Measurements from ENCODE around the gene LYRM4. TPM values are rescaled to one million over a fixed set of nuclear protein-coding genes. Genes with fewer than 3 reads are reported as not detected.

LYRM4 gene
- polyA plus RNA-seq, 1 donor (not counting 4 experiments of a cell fraction or from before 2014, with no cell fraction given), result 41.1 TPM

DNA sequence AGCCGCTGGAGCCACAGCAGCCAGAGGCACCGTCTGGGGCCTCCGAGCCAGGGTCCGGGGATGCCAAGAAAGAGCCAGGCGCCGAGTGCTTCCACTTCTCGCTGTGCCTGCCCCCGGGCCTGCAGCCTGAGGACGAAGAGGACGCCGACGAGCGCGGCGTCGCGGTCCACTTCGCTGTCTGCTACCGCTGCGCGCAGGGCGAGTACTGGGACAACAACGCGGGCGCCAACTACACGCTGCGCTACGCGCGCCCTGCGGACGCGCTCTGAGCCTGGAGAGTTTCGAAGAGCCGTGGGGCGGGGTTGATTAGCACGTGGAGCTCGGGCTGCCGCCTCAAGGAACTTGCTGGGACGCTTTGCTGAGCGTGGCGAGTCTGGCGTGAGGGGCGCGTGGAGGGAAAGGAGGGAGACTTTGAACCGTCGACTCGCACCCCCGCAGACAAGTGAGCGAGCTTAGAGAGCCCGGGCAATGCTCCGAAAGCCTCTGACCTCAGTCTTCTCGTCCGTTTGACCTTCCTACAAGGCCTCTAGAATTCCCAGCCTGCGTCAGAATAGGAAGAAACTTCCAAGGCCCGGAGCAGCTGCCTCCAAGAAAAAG, 174.4 kb downstream of the LYRM4 start:
- Histone ChIP-seq H3K4me2 (ENCODE audit: control insufficient read depth, extremely low read depth, insufficient read depth, low read depth, low read length) (peak overlapping the region; percentile 81), H3K4me3 (ENCODE audit: control insufficient read depth in 2 of 3, extremely low read depth in 1 of 3, insufficient read depth in 2 of 3, low read depth in 1 of 3, low read length in 3 of 3) (no peak overlapping the region), H3K9me3 (ENCODE audit: control insufficient read depth, low read depth, low read length) (no peaks in the 10 kb centered on the region), H2AFZ (ENCODE audit: control insufficient read depth, low read length) (no peak overlapping the region), H3K4me1 (ENCODE audit: control insufficient read depth, extremely low read depth, insufficient read depth, low read length) (peaks cover 21% of the 10 kb centered on the region), H3K79me2 (ENCODE audit: control insufficient read depth, insufficient read depth, low read length) (no peaks in the 10 kb centered on the region), H3K36me3 (ENCODE audit: control insufficient read depth in 2 of 2, extremely low read depth in 1 of 2, insufficient read depth in 2 of 2, low read length in 2 of 2) (no peaks in the 10 kb centered on the region), H3K27ac (ENCODE audit: control insufficient read depth, insufficient read depth, low read length) (no peak overlapping the region), H4K20me1 (ENCODE audit: control insufficient read depth, extremely low read depth, insufficient read depth, low read length) (no peaks in the 10 kb centered on the region), H3K9me1 (ENCODE audit: control insufficient read depth, extremely low read depth, insufficient read depth, low read length) (no peaks in the 10 kb centered on the region), H3K9ac (ENCODE audit: control insufficient read depth, extremely low read depth, insufficient read depth, low read length) (no peak overlapping the region), H3K27me3 (ENCODE audit: control insufficient read depth, extremely low read depth, insufficient read depth, low read length) (peaks cover 21% of the 10 kb centered on the region)
- DNase-seq (ENCODE audit: low read depth, low spot score), result no peak
- no peak for FAIRE-seq
- dilution Hi-C loops (cut with MboI; ENCODE audit: extremely low pct_ligation_motif_present, low sequenced_read_pairs), result no loop called here
- TF ChIP-seq, protein P1, sequence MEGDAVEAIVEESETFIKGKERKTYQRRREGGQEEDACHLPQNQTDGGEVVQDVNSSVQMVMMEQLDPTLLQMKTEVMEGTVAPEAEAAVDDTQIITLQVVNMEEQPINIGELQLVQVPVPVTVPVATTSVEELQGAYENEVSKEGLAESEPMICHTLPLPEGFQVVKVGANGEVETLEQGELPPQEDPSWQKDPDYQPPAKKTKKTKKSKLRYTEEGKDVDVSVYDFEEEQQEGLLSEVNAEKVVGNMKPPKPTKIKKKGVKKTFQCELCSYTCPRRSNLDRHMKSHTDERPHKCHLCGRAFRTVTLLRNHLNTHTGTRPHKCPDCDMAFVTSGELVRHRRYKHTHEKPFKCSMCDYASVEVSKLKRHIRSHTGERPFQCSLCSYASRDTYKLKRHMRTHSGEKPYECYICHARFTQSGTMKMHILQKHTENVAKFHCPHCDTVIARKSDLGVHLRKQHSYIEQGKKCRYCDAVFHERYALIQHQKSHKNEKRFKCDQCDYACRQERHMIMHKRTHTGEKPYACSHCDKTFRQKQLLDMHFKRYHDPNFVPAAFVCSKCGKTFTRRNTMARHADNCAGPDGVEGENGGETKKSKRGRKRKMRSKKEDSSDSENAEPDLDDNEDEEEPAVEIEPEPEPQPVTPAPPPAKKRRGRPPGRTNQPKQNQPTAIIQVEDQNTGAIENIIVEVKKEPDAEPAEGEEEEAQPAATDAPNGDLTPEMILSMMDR (optimal IDR thresholded peaks at IDR 0.05 in 1 of 3, IDR thresholded peaks at IDR 0.05 in 1 of 3, conservative IDR thresholded peaks at IDR 0.05 in 1 of 3; ENCODE audit: extremely low read depth in 1 of 3, insufficient read depth in 2 of 3, low read length in 3 of 3), result no peak
- no peak for TF ChIP-seq EZH2 (IDR thresholded peaks at IDR 0.05; ENCODE audit: low read length)

DNA sequence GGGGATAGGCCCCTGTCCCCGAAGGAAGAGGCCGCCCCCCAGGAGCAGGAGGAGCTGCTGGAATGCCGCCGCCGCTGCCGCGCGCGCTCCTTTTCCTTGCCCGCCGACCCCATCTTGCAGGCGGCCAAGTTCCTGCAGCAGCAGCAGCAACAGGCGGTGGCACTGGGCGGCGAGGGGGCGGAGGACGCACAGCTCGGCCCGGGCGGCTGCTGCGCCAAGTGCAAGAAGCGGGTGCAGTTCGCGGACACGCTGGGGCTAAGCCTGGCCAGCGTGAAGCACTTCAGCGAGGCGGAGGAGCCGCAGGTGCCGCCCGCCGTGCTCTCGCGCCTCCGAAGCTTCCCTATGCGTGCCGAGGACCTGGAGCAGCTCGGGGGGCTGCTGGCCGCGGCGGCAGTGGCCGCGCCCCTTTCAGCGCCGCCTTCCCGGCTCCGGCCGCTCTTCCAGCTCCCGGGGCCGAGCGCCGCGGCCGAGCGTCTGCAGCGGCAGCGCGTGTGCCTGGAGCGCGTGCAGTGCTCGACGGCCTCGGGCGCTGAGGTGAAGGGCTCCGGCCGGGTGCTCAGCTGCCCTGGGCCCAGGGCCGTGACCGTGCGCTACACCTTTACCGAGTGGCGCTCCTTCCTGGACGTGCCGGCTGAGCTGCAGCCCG, 175.0 kb downstream of the LYRM4 start:
- Histone ChIP-seq H3K27ac (ENCODE audit: control insufficient read depth, insufficient read depth, low read length) (no peak overlapping the region), H3K4me1 (ENCODE audit: control insufficient read depth, extremely low read depth, insufficient read depth, low read length) (peaks cover 21% of the 10 kb centered on the region), H3K79me2 (ENCODE audit: control insufficient read depth, insufficient read depth, low read length) (no peaks in the 10 kb centered on the region), H4K20me1 (ENCODE audit: control insufficient read depth, extremely low read depth, insufficient read depth, low read length) (no peaks in the 10 kb centered on the region), H2AFZ (ENCODE audit: control insufficient read depth, low read length) (peak overlapping the region; percentile 53), H3K27me3 (ENCODE audit: control insufficient read depth, extremely low read depth, insufficient read depth, low read length) (peaks cover 21% of the 10 kb centered on the region), H3K9me3 (ENCODE audit: control insufficient read depth, low read depth, low read length) (no peaks in the 10 kb centered on the region), H3K9me1 (ENCODE audit: control insufficient read depth, extremely low read depth, insufficient read depth, low read length) (no peaks in the 10 kb centered on the region), H3K4me3 (ENCODE audit: control insufficient read depth in 2 of 3, extremely low read depth in 1 of 3, insufficient read depth in 2 of 3, low read depth in 1 of 3, low read length in 3 of 3) (peak overlapping the region; percentile 35 to 62 (median 57)), H3K9ac (ENCODE audit: control insufficient read depth, extremely low read depth, insufficient read depth, low read length) (no peak overlapping the region), H3K36me3 (ENCODE audit: control insufficient read depth in 2 of 2, extremely low read depth in 1 of 2, insufficient read depth in 2 of 2, low read length in 2 of 2) (no peaks in the 10 kb centered on the region), H3K4me2 (ENCODE audit: control insufficient read depth, extremely low read depth, insufficient read depth, low read depth, low read length) (peak overlapping the region; percentile 81)
- dilution Hi-C loops (cut with MboI; ENCODE audit: extremely low pct_ligation_motif_present, low sequenced_read_pairs), result no loop called here
- FAIRE-seq (no peak), DNase-seq (ENCODE audit: low read depth, low spot score) (no peak)
- TF ChIP-seq EZH2 (IDR thresholded peaks at IDR 0.05; ENCODE audit: low read length), result peak; percentile 75
- TF ChIP-seq, protein P1 (optimal IDR thresholded peaks at IDR 0.05 in 1 of 3, IDR thresholded peaks at IDR 0.05 in 1 of 3, conservative IDR thresholded peaks at IDR 0.05 in 1 of 3; ENCODE audit: extremely low read depth in 1 of 3, insufficient read depth in 2 of 3, low read length in 3 of 3), result no peak
